Measurements from ENCODE around the gene SORCS2. TPM values are rescaled to one million over a fixed set of nuclear protein-coding genes. Genes with fewer than 3 reads are reported as not detected.

SORCS2 gene
- total RNA-seq, 2 donors from 2014 or later = 0.68 to 0.92 TPM

- no peak overlapping the region for H3K4me3 ChIP-seq
- TF ChIP-seq CTCF (IDR thresholded peaks at IDR 0.05) = no peak
- DNase-seq (ENCODE audit: low spot score) (no peak), ATAC-seq (ENCODE audit: insufficient number of reproducible peaks, low FRiP score, low read depth) (no peak)
- H3K27ac ChIP-seq = no peak overlapping the region
- no peaks in the 10 kb centered on the region for H3K27me3 ChIP-seq (replicated peaks; ENCODE audit: insufficient read depth)
- H3K4me1 ChIP-seq (ENCODE audit: control insufficient read depth in 1 of 2, low read depth in 2 of 2) = no peaks in the 10 kb centered on the region
- no peaks in the 10 kb centered on the region for H3K9me3 ChIP-seq
- no peaks in the 10 kb centered on the region for H3K36me3 ChIP-seq
Observed at GRCh38 chr4:7616193-7616592, 423.9 kb downstream of the SORCS2 start.

GRCh38 chr4:7618361-7618760 is 426.0 kb downstream of the SORCS2 start:
- Histone ChIP-seq H3K4me1 (ENCODE audit: control insufficient read depth in 1 of 2, low read depth in 2 of 2) (no peaks in the 10 kb centered on the region), H3K36me3 (no peaks in the 10 kb centered on the region), H3K27ac (no peak overlapping the region), H3K27me3 (replicated peaks; ENCODE audit: insufficient read depth) (no peaks in the 10 kb centered on the region), H3K4me3 (no peak overlapping the region), H3K9me3 (no peaks in the 10 kb centered on the region)
- TF ChIP-seq CTCF (IDR thresholded peaks at IDR 0.05) = no peak
- no peak for ATAC-seq (ENCODE audit: insufficient number of reproducible peaks, low FRiP score, low read depth)
- no peak for DNase-seq (ENCODE audit: low spot score)

- TF ChIP-seq CTCF (IDR thresholded peaks at IDR 0.05) = no peak
- Histone ChIP-seq H3K9me3 (no peaks in the 10 kb centered on the region), H3K4me1 (ENCODE audit: control insufficient read depth in 1 of 2, low read depth in 2 of 2) (no peaks in the 10 kb centered on the region), H3K27ac (no peak overlapping the region), H3K27me3 (replicated peaks; ENCODE audit: insufficient read depth) (no peaks in the 10 kb centered on the region), H3K4me3 (no peak overlapping the region), H3K36me3 (no peaks in the 10 kb centered on the region)
- ATAC-seq (ENCODE audit: insufficient number of reproducible peaks, low FRiP score, low read depth) (no peak), DNase-seq (ENCODE audit: low spot score) (no peak)
Observed at GRCh38 chr4:7620086-7620813, 427.9 kb downstream of the SORCS2 start.

- no peaks in the 10 kb centered on the region for H3K9me3 ChIP-seq
Observed at GRCh38 chr4:7620814-7621176, 428.5 kb downstream of the SORCS2 start.

More at GRCh38 chr4:7620814-7621176, 428.5 kb downstream of the SORCS2 start:
- H3K27ac ChIP-seq = no peak overlapping the region
- ATAC-seq (ENCODE audit: insufficient number of reproducible peaks, low FRiP score, low read depth) (no peak), DNase-seq (ENCODE audit: low spot score) (no peak)
- TF ChIP-seq CTCF (IDR thresholded peaks at IDR 0.05) = no peak
- H3K4me3 ChIP-seq = no peak overlapping the region
- no peaks in the 10 kb centered on the region for H3K36me3 ChIP-seq
- H3K4me1 ChIP-seq (ENCODE audit: control insufficient read depth in 1 of 2, low read depth in 2 of 2) = no peaks in the 10 kb centered on the region
- H3K27me3 ChIP-seq (replicated peaks; ENCODE audit: insufficient read depth) = no peaks in the 10 kb centered on the region
